HEK293T (cell line): ENCODE results near the gene PITPNC1.

ENCODE experiments used
- ARNT ChIP-seq: fragments of 450-650 bp; IDR thresholded peaks from 2 replicates; pipeline ENCODE4 v1.6.1; 2017; ENCODE audit warnings: mild to moderate bottlenecking
- FOXA1 ChIP-seq: fragments of 450-650 bp; IDR thresholded peaks from 2 replicates; pipeline ENCODE4 v1.6.1; 2016; ENCODE audit warnings: mild to moderate bottlenecking
- FOXK2 ChIP-seq: fragments of 450-650 bp; IDR thresholded peaks from 2 replicates; pipeline ENCODE4 v1.6.1; 2016; ENCODE audit warnings: mild to moderate bottlenecking
- FOXM1 ChIP-seq: fragments of 450-650 bp; IDR thresholded peaks from 2 replicates; pipeline ENCODE4 v1.6.1; 2017; ENCODE audit warnings: mild to moderate bottlenecking, borderline replicate concordance
- HDGF ChIP-seq: fragments of 450-650 bp; IDR thresholded peaks from 2 replicates; pipeline ENCODE4 v1.6.1; 2017; ENCODE audit warnings: antibody characterized with exemption, borderline replicate concordance
- LEF1 ChIP-seq: fragments of 450-650 bp; IDR thresholded peaks from 2 replicates; pipeline ENCODE4 v1.6.1; 2017; ENCODE audit warnings: mild to moderate bottlenecking, borderline replicate concordance
- SP1 ChIP-seq: fragments of 450-650 bp; IDR thresholded peaks from 2 replicates; pipeline ENCODE4 v1.6.1; 2017

DNA sequence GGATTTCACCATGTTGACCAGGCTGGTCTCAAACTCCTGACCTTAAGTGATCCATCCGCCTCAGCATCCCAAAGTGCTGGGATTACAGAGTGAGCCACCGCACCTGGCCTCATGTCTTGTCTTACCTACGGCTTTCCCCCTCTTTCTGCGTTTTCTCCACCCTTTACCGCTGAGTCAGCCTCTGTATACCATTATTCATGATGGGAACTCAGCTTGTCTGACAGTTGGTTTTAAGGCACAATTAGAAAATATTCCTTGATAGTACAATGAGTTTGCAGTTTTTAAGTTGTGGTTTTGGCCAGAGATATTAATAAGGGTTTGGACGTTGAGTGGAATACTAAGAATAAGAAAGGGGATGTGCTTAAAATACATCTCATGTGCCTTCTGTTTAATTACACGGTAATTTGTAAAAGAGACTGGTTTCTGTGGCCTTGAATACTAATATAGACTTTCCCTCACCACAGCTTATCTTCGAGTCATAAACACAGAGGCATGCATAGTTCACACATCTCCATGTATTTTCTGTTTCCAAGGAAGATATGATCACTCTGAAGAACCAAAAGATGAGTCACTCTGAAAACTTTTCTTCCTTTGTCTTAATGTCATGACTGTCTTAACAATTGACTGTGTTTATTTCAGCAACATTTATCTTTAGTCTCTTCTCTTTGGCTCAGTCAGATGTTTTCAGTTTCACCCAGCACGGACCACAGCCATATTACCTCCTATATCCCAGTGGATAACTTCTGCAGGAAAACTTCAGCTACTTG lies 54.4 kb downstream of the PITPNC1 start:
- TF ChIP-seq HDGF (no peak), FOXK2 (no peak), FOXA1 (no peak), FOXM1 (no peak), LEF1 (no peak), SP1 (no peak), ARNT (no peak)
